Activated T-helper 2 cell treated with anti-CD3 and anti-CD28 coated beads, Interferon-gamma antibody, Interleukin-2, Interleukin-4, amounts not matched to agents 10 μg/mL and 5 μg/mL and 100 μg/mL, durations not matched to agents 14 hours and 24 hours and 36 hours (primary cell): ENCODE results near the gene ZMYND10. TPM values are rescaled to one million over a fixed set of nuclear protein-coding genes. Genes with fewer than 3 reads are reported as not detected.

Source experiments
- DNase-seq: peaks from one replicate; pipeline ENCODE4 v3.0.0; 2021; ENCODE audit warnings: low spot score
- H3K27ac Mint-ChIP-seq: one replicate; pipeline ENCODE4 v1.8.0; 2021; ENCODE audit warnings: mixed read lengths
- H3K27me3 Mint-ChIP-seq: one replicate; pipeline ENCODE4 v1.8.0; 2021; ENCODE audit warnings: low read depth, mixed read lengths
- H3K36me3 Mint-ChIP-seq: one replicate; pipeline ENCODE4 v1.8.0; 2021; ENCODE audit warnings: low read depth, mixed read lengths
- H3K4me1 Mint-ChIP-seq: one replicate; pipeline ENCODE4 v1.8.0; 2021; ENCODE audit warnings: low read depth, mixed read lengths
- H3K4me3 Mint-ChIP-seq: one replicate; pipeline ENCODE4 v1.8.0; 2021; ENCODE audit warnings: low read depth, mild to moderate bottlenecking, moderate library complexity, mixed read lengths
- H3K9me3 Mint-ChIP-seq: one replicate; pipeline ENCODE4 v1.8.0; 2021; ENCODE audit warnings: mixed read lengths
- intact Hi-C: fragments of 100-400 bp; cut with micrococcal nuclease; formaldehyde crosslinking; loops from one replicate; pipeline ENCODE4 v1.15.1; 2023
- total RNA-seq: library from RNA; stranded (reverse); gene quantifications from 2 replicates; pipeline ENCODE4 v1.2.3, GENCODE V29; 2022

Gene ZMYND10
- total RNA-seq, 1 donor from 2014 or later, result 0.94 TPM

- DNase-seq, result no peak
- Mint-ChIP-seq H3K9me3 (no peaks in the 10 kb centered on the region), H3K4me1 (no peaks in the 10 kb centered on the region), H3K27ac (no peak overlapping the region), H3K4me3 (no peak overlapping the region), H3K36me3 (no peaks in the 10 kb centered on the region), H3K27me3 (no peaks in the 10 kb centered on the region)
- intact Hi-C loops, result no loop called here
These were observed 33.2 kb upstream of the ZMYND10 start for GRCh38 chr3:50378757-50379156.

GRCh38 chr3:50378024-50378423 is 32.5 kb upstream of the ZMYND10 start:
- Mint-ChIP-seq H3K4me3 (no peak overlapping the region), H3K27ac (no peak overlapping the region), H3K36me3 (no peaks in the 10 kb centered on the region), H3K9me3 (no peaks in the 10 kb centered on the region), H3K4me1 (peaks cover under 1% of the 10 kb centered on the region), H3K27me3 (no peaks in the 10 kb centered on the region)
- intact Hi-C loops, result no loop called here
- DNase-seq, result no peak

GRCh38 chr3:50375258-50375931 is 29.9 kb upstream of the ZMYND10 start:
- Mint-ChIP-seq H3K9me3 (no peaks in the 10 kb centered on the region), H3K27ac (no peak overlapping the region), H3K4me1 (peaks cover 2% of the 10 kb centered on the region), H3K4me3 (no peak overlapping the region), H3K36me3 (no peaks in the 10 kb centered on the region), H3K27me3 (no peaks in the 10 kb centered on the region)
- intact Hi-C loops, result no loop called here
- DNase-seq, result no peak

GRCh38 chr3:50374363-50375257 is 29.1 kb upstream of the ZMYND10 start:
- intact Hi-C loops, result no loop called here
- peaks cover 2% of the 10 kb centered on the region for H3K4me1 Mint-ChIP-seq
- H3K4me3 Mint-ChIP-seq, result no peak overlapping the region
- no peaks in the 10 kb centered on the region for H3K36me3 Mint-ChIP-seq
- H3K27ac Mint-ChIP-seq, result no peak overlapping the region
- no peak for DNase-seq
- no peaks in the 10 kb centered on the region for H3K9me3 Mint-ChIP-seq
- H3K27me3 Mint-ChIP-seq, result no peaks in the 10 kb centered on the region

- no peaks in the 10 kb centered on the region for H3K36me3 Mint-ChIP-seq
- H3K4me3 Mint-ChIP-seq, result no peak overlapping the region
- no peak for DNase-seq
- peaks cover 2% of the 10 kb centered on the region for H3K4me1 Mint-ChIP-seq
- no peak overlapping the region for H3K27ac Mint-ChIP-seq
- H3K9me3 Mint-ChIP-seq, result no peaks in the 10 kb centered on the region
- intact Hi-C loops, result no loop called here
- no peaks in the 10 kb centered on the region for H3K27me3 Mint-ChIP-seq
These were observed 27.9 kb upstream of the ZMYND10 start for GRCh38 chr3:50373146-50374051.

GRCh38 chr3:50372349-50372748 is 26.8 kb upstream of the ZMYND10 start:
- Mint-ChIP-seq H3K4me1 (peaks cover 2% of the 10 kb centered on the region), H3K27me3 (no peaks in the 10 kb centered on the region), H3K27ac (no peak overlapping the region), H3K36me3 (no peaks in the 10 kb centered on the region), H3K9me3 (no peaks in the 10 kb centered on the region), H3K4me3 (no peak overlapping the region)
- intact Hi-C loops, result no loop called here
- DNase-seq, result no peak

- Mint-ChIP-seq H3K4me1 (peaks cover 2% of the 10 kb centered on the region), H3K27me3 (no peaks in the 10 kb centered on the region), H3K27ac (no peak overlapping the region), H3K36me3 (no peaks in the 10 kb centered on the region), H3K4me3 (no peak overlapping the region), H3K9me3 (no peaks in the 10 kb centered on the region)
- DNase-seq, result no peak
- intact Hi-C loops, result no loop called here
These were observed 25.7 kb upstream of the ZMYND10 start for GRCh38 chr3:50371133-50371685.

- Mint-ChIP-seq H3K4me3 (no peak overlapping the region), H3K9me3 (no peaks in the 10 kb centered on the region), H3K4me1 (peaks cover 2% of the 10 kb centered on the region), H3K27ac (no peak overlapping the region), H3K36me3 (no peaks in the 10 kb centered on the region), H3K27me3 (no peaks in the 10 kb centered on the region)
- DNase-seq, result no peak
- intact Hi-C loops, result no loop called here
These were observed 25.1 kb upstream of the ZMYND10 start for GRCh38 chr3:50370594-50370993.

GRCh38 chr3:50369012-50369670 is 23.6 kb upstream of the ZMYND10 start:
- intact Hi-C loops, result no loop called here
- Mint-ChIP-seq H3K36me3 (no peaks in the 10 kb centered on the region), H3K4me1 (peaks cover 2% of the 10 kb centered on the region), H3K9me3 (no peaks in the 10 kb centered on the region), H3K27me3 (no peaks in the 10 kb centered on the region), H3K27ac (no peak overlapping the region), H3K4me3 (no peak overlapping the region)
- DNase-seq, result no peak

- H3K27ac Mint-ChIP-seq, result peak overlapping the region; percentile 58
- DNase-seq, result no peak
- no peaks in the 10 kb centered on the region for H3K9me3 Mint-ChIP-seq
- intact Hi-C loops, result loop anchor here (2.0 kb wide), 1 partner anchor 15 kb away; the partner anchor contains the start of genes CYB561D2 and NPRL2
- H3K27me3 Mint-ChIP-seq, result no peaks in the 10 kb centered on the region
- peak overlapping the region; percentile 77 for H3K4me3 Mint-ChIP-seq
- peaks cover 1% of the 10 kb centered on the region for H3K4me1 Mint-ChIP-seq
- H3K36me3 Mint-ChIP-seq, result no peaks in the 10 kb centered on the region
These were observed 20.3 kb upstream of the ZMYND10 start for GRCh38 chr3:50365842-50366220.

GRCh38 chr3:50365080-50365841 is 19.7 kb upstream of the ZMYND10 start:
- intact Hi-C loops, result loop anchor here (2.0 kb wide), 1 partner anchor 14 kb away; the partner anchor contains the start of genes CYB561D2 and NPRL2
- no peaks in the 10 kb centered on the region for H3K36me3 Mint-ChIP-seq
- peak overlapping the region; percentile 77 for H3K4me3 Mint-ChIP-seq
- DNase-seq, result peak; percentile 92
- no peaks in the 10 kb centered on the region for H3K27me3 Mint-ChIP-seq
- peaks cover 1% of the 10 kb centered on the region for H3K4me1 Mint-ChIP-seq
- H3K27ac Mint-ChIP-seq, result peak overlapping the region; percentile 58
- no peaks in the 10 kb centered on the region for H3K9me3 Mint-ChIP-seq
